Fibroblast of skin of back (primary cell): ENCODE results near the gene RASAL2. TPM values are rescaled to one million over a fixed set of nuclear protein-coding genes. Genes with fewer than 3 reads are reported as not detected.

ENCODE experiments used
- DNase-seq: peaks from one replicate; pipeline ENCODE4 v3.0.0-alpha.2; 2013
- polyA plus RNA-seq, 2 experiments: library from polyadenylated mRNA; unstranded; fragments of 120-200 nt; gene quantifications; one replicate each; pipeline ENCODE4 v1.2.1, GENCODE V29; 2013; ENCODE audit not compliant: insufficient read length in 2 of 2

RASAL2 gene
- 20.4 TPM for polyA plus RNA-seq (2013, experiment 1 of 2; ENCODE audit: insufficient read length)
- 31.6 TPM for polyA plus RNA-seq (2013, experiment 2 of 2; ENCODE audit: insufficient read length)

GRCh38 chr1:178093951-178094738, at the start of gene RASAL2:
Gene RASAL2 (plus strand): TSS chr1:178094104. CDS start chr1:178094493, 389 bp downstream.
- peak; percentile 75 for DNase-seq

GRCh38 chr1:178046591-178047270, 47.2 kb upstream of the RASAL2 start:
- DNase-seq, result no peak

GRCh38 chr1:178047403-178048093, 46.4 kb upstream of the RASAL2 start:
- DNase-seq, result no peak

GRCh38 chr1:178048426-178048825, 45.5 kb upstream of the RASAL2 start:
- DNase-seq, result peak; percentile 64

- no peak for DNase-seq
Measured at GRCh38 chr1:178048883-178049282, 45.0 kb upstream of the RASAL2 start.

GRCh38 chr1:178050084-178050483, 43.8 kb upstream of the RASAL2 start:
- no peak for DNase-seq

GRCh38 chr1:178051071-178051470, 42.8 kb upstream of the RASAL2 start:
- no peak for DNase-seq

GRCh38 chr1:178052650-178053461, 41.0 kb upstream of the RASAL2 start:
- DNase-seq, result no peak

GRCh38 chr1:178055093-178055492, 38.8 kb upstream of the RASAL2 start:
- DNase-seq, result peak; percentile 57

GRCh38 chr1:178055779-178056471, 38.0 kb upstream of the RASAL2 start:
- DNase-seq, result no peak

- DNase-seq, result peak; percentile 67
Measured at GRCh38 chr1:178057141-178057765, 36.7 kb upstream of the RASAL2 start.

GRCh38 chr1:178057912-178058534, 35.9 kb upstream of the RASAL2 start:
- DNase-seq, result peak; percentile 95

- DNase-seq, result peak; percentile 94
Measured at GRCh38 chr1:178060789-178061556, 32.9 kb upstream of the RASAL2 start.

- DNase-seq, result no peak
Measured at GRCh38 chr1:178061620-178062019, 32.3 kb upstream of the RASAL2 start.

- no peak for DNase-seq
Measured at GRCh38 chr1:178064191-178064821, 29.6 kb upstream of the RASAL2 start.

- DNase-seq, result no peak
Measured at GRCh38 chr1:178065250-178065649, 28.7 kb upstream of the RASAL2 start.

- DNase-seq, result no peak
Measured at GRCh38 chr1:178066296-178066907, 27.5 kb upstream of the RASAL2 start.

GRCh38 chr1:178066908-178067614, 26.8 kb upstream of the RASAL2 start:
- DNase-seq, result no peak
